ENCODE measurements around the gene FGGY. TPM values are rescaled to one million over a fixed set of nuclear protein-coding genes. Genes with fewer than 3 reads are reported as not detected.

The FGGY gene
- polyA plus RNA-seq, 4 donors: 5.7 to 24.3 (median 20.8) TPM

GRCh38 chr1:59499943-59500569 lies 203.2 kb downstream of the FGGY start:
- no peak for DNase-seq (ENCODE audit: low read depth in 4 of 4, low spot score in 3 of 4)

GRCh38 chr1:59500950-59501742 lies 204.3 kb downstream of the FGGY start:
- no peak for DNase-seq (ENCODE audit: low read depth in 4 of 4, low spot score in 3 of 4)

- no peak for DNase-seq (ENCODE audit: low read depth in 4 of 4, low spot score in 3 of 4)
These were observed 205.3 kb downstream of the FGGY start for GRCh38 chr1:59502009-59502691.

- no peak for DNase-seq (ENCODE audit: low read depth in 4 of 4, low spot score in 3 of 4)
These were observed 207.4 kb downstream of the FGGY start for GRCh38 chr1:59504276-59504675.

GRCh38 chr1:59505596-59506028 lies 208.7 kb downstream of the FGGY start:
- no peak for DNase-seq (ENCODE audit: low read depth in 4 of 4, low spot score in 3 of 4)

- DNase-seq (ENCODE audit: low read depth in 4 of 4, low spot score in 3 of 4): no peak
These were observed 210.1 kb downstream of the FGGY start for GRCh38 chr1:59506952-59507351.

- no peak for DNase-seq (ENCODE audit: low read depth in 4 of 4, low spot score in 3 of 4)
These were observed 212.5 kb downstream of the FGGY start for GRCh38 chr1:59509341-59509875.

GRCh38 chr1:59510249-59510648 lies 213.4 kb downstream of the FGGY start:
- no peak for DNase-seq (ENCODE audit: low read depth in 4 of 4, low spot score in 3 of 4)

GRCh38 chr1:59511476-59512465 lies 214.9 kb downstream of the FGGY start:
- DNase-seq (ENCODE audit: low read depth in 4 of 4, low spot score in 3 of 4): no peak

GRCh38 chr1:59512702-59513101 lies 215.8 kb downstream of the FGGY start:
- DNase-seq (ENCODE audit: low read depth in 4 of 4, low spot score in 3 of 4): no peak

- DNase-seq (ENCODE audit: low read depth in 4 of 4, low spot score in 3 of 4): no peak
These were observed 217.4 kb downstream of the FGGY start for GRCh38 chr1:59514061-59514909.

GRCh38 chr1:59516881-59517280 lies 220.0 kb downstream of the FGGY start:
- no peak for DNase-seq (ENCODE audit: low read depth in 4 of 4, low spot score in 3 of 4)

GRCh38 chr1:59520194-59520593 lies 223.3 kb downstream of the FGGY start:
- DNase-seq (ENCODE audit: low read depth in 4 of 4, low spot score in 3 of 4): no peak

- peak; percentile 57 to 72 (median 58) for DNase-seq (ENCODE audit: low read depth in 4 of 4, low spot score in 3 of 4)
These were observed 224.0 kb downstream of the FGGY start for GRCh38 chr1:59520827-59521418.

GRCh38 chr1:59521456-59521855 lies 224.6 kb downstream of the FGGY start:
- no peak for DNase-seq (ENCODE audit: low read depth in 4 of 4, low spot score in 3 of 4)

- no peak for DNase-seq (ENCODE audit: low read depth in 4 of 4, low spot score in 3 of 4)
These were observed 226.1 kb downstream of the FGGY start for GRCh38 chr1:59522925-59523505.

- no peak for DNase-seq (ENCODE audit: low read depth in 4 of 4, low spot score in 3 of 4)
These were observed 227.0 kb downstream of the FGGY start for GRCh38 chr1:59523745-59524450.

- DNase-seq (ENCODE audit: low read depth in 4 of 4, low spot score in 3 of 4): no peak
These were observed 229.3 kb downstream of the FGGY start for GRCh38 chr1:59526240-59526639.
